Neural progenitor cell (in vitro differentiated cells): ENCODE data around the gene LEMD3.

ENCODE experiments used
- CTCF ChIP-seq: fragments of 200-600 bp; sonication (generic); IDR thresholded peaks from 2 replicates; pipeline ENCODE4 v1.5.1; 2017; ENCODE audit warnings: antibody characterized with exemption, mild to moderate bottlenecking
- EZH2 ChIP-seq: fragments of 200-600 bp; sonication (generic); IDR thresholded peaks from 2 replicates; pipeline ENCODE4 v1.6.1; 2017; ENCODE audit warnings: antibody characterized with exemption, mild to moderate bottlenecking, moderate library complexity
- EZH2phosphoT487 ChIP-seq: fragments of 200-600 bp; sonication (generic); IDR thresholded peaks from 2 replicates; pipeline ENCODE4 v1.6.1; 2017; ENCODE audit warnings: antibody characterized with exemption

GRCh38 chr12:65189028-65189718 is 19.8 kb downstream of the LEMD3 start:
- TF ChIP-seq EZH2 (no peak), CTCF (no peak), EZH2phosphoT487 (no peak)
